HCT116 (cell line): Measurements from ENCODE around the gene MYEOV. TPM values are rescaled to one million over a fixed set of nuclear protein-coding genes. Genes with fewer than 3 reads are reported as not detected.

Source experiments
- ATAC-seq: fragments of 200-7000 bp; cut with Tn5 transposase; 2 replicates; pipeline ENCODE4 v1.9.1; 2020; ENCODE audit warnings: mild to moderate bottlenecking, moderate library complexity
- BruUV-seq: library from RNA; stranded (reverse); fragments of 400-500 nt; replicated peaks from 2 replicates; lab custom pipeline; 2021; lab: Mats Ljungman, UMichigan
- CTCF ChIA-PET: fragments of 300-600 bp; sonication (Branson Sonifier 250); formaldehyde crosslinking; loops from one replicate; lab custom pipeline; 2021; ENCODE audit warnings: antibody characterized with exemption; lab: Charles Lee
- POLR2A ChIA-PET: fragments of 300-600, 350-600 bp; sonication (Branson Sonifier 250); formaldehyde crosslinking; loops from one replicate; lab custom pipeline; 2021; ENCODE audit warnings: antibody characterized with exemption; lab: Charles Lee
- RAD21 ChIA-PET, 2 experiments: fragments of 300-600 bp; sonication (Branson Sonifier 250); formaldehyde crosslinking; loops; one replicate each; lab custom pipeline; 2023; ENCODE audit warnings: low total read pairs in 2 of 2; ENCODE audit not compliant: uncharacterized antibody in 2 of 2, unreplicated experiment in 2 of 2, low non-redundant PET in 1 of 2; lab: Charles Lee
- DNase-seq: peaks from one replicate; pipeline ENCODE4 v3.0.0-alpha.2; 2010; ENCODE audit warnings: low read depth, low spot score
- H2AFZ ChIP-seq: fragments of 200-600 bp; shearing (Covaris generic), sonication (generic); 2 replicates; pipeline ENCODE4 v1.6.1; 2017; ENCODE audit warnings: low read depth, mixed run types, mixed read lengths, antibody characterized with exemption, low read length; ENCODE audit not compliant: poor library complexity, severe bottlenecking
- H3K27ac ChIP-seq: 2 replicates; pipeline ENCODE4 v1.5.1; 2012; ENCODE audit warnings: low read depth, low read length
- H3K27me3 ChIP-seq: fragments of 200-600 bp; sonication (generic); 2 replicates; pipeline ENCODE4 v1.6.1; 2016; ENCODE audit warnings: mixed run types, low read length, mixed read lengths; ENCODE audit not compliant: insufficient read depth
- H3K36me3 ChIP-seq, 2 experiments: fragments of 200-500 bp in 1 of 2; fragments of 200-600 bp in 1 of 2; sonication (Bioruptor generic) in 1 of 2; sonication (generic) in 1 of 2; 2 replicates each; pipeline versions ENCODE4 v1.5.1 to v1.6.1; 2014 to 2016; ENCODE audit warnings: low read length in 2 of 2, inconsistent platforms in 1 of 2, mixed read lengths in 1 of 2, mixed run types in 1 of 2; ENCODE audit not compliant: insufficient read depth in 2 of 2, control insufficient read depth in 1 of 2
- H3K4me1 ChIP-seq, 2 experiments: fragments of 200-600 bp in 1 of 2; sonication (generic) in 1 of 2; 2 replicates each; pipeline versions ENCODE4 v1.5.1 to v1.6.1; 2012 to 2017; ENCODE audit warnings: low read length in 2 of 2, inconsistent platforms in 1 of 2, mild to moderate bottlenecking in 1 of 2, mixed read lengths in 1 of 2, mixed run types in 1 of 2, moderate library complexity in 1 of 2; ENCODE audit not compliant: insufficient read depth in 2 of 2, control insufficient read depth in 1 of 2
- H3K4me2 ChIP-seq: fragments of 200-600 bp; sonication (generic); 2 replicates; pipeline ENCODE4 v1.6.1; 2017; ENCODE audit warnings: mixed run types, low read length, mixed read lengths
- H3K4me3 ChIP-seq, 2 experiments: fragments of 200-600 bp in 1 of 2; sonication (generic) in 1 of 2; replicated peaks in 1 of 2; 2 replicates each; pipeline ENCODE4 v1.5.1; 2011 to 2016; ENCODE audit warnings: low read length in 2 of 2, control low read depth in 1 of 2, low read depth in 1 of 2, mild to moderate bottlenecking in 1 of 2, mixed read lengths in 1 of 2, mixed run types in 1 of 2
- H3K79me2 ChIP-seq: fragments of 200-600 bp; sonication (generic); 2 replicates; pipeline ENCODE4 v1.6.1; 2017; ENCODE audit warnings: mild to moderate bottlenecking, mixed run types, low read length, moderate library complexity, mixed read lengths; ENCODE audit not compliant: insufficient read depth
- H3K9ac ChIP-seq: fragments of 200-600 bp; sonication (generic); 2 replicates; pipeline ENCODE4 v1.6.1; 2016; ENCODE audit warnings: low read length, mixed read lengths
- H3K9me2 ChIP-seq: fragments of 200-600 bp; sonication (generic), shearing (Covaris generic); 2 replicates; pipeline ENCODE4 v1.6.1; 2017; ENCODE audit warnings: mixed run types, mild to moderate bottlenecking, moderate library complexity; ENCODE audit not compliant: insufficient read depth
- H3K9me3 ChIP-seq, 2 experiments: fragments of 200-500 bp in 1 of 2; fragments of 200-600 bp in 1 of 2; sonication (Bioruptor generic) in 1 of 2; sonication (generic) in 1 of 2; 2 replicates each; pipeline ENCODE4 v1.6.1; 2014 to 2017; ENCODE audit warnings: low read length in 2 of 2, mixed read lengths in 2 of 2, inconsistent platforms in 1 of 2, low read depth in 1 of 2, mild to moderate bottlenecking in 1 of 2, mixed run types in 1 of 2, moderate library complexity in 1 of 2; ENCODE audit not compliant: control insufficient read depth in 1 of 2, insufficient read depth in 1 of 2
- H4K20me1 ChIP-seq: fragments of 200-600 bp; sonication (generic), shearing (Covaris generic); 2 replicates; pipeline ENCODE4 v1.6.1; 2017; ENCODE audit warnings: mixed run types, mild to moderate bottlenecking, moderate library complexity; ENCODE audit not compliant: insufficient read depth
- CEBPB ChIP-seq: IDR thresholded peaks from 2 replicates; pipeline ENCODE4 v1.6.1; 2012; ENCODE audit warnings: low read depth
- JUND ChIP-seq: IDR thresholded peaks from 2 replicates; pipeline ENCODE4 v1.6.1; 2012
- SIN3A ChIP-seq: IDR thresholded peaks from 2 replicates; pipeline ENCODE4 v1.6.1; 2012; ENCODE audit warnings: low read depth
- SP1 ChIP-seq: IDR thresholded peaks from 2 replicates; pipeline ENCODE4 v1.6.1; 2012; ENCODE audit warnings: low read depth
- SRF ChIP-seq: IDR thresholded peaks from 2 replicates; pipeline ENCODE4 v1.6.1; 2012; ENCODE audit warnings: low read depth
- TCF7L2 ChIP-seq: IDR thresholded peaks from 2 replicates; pipeline ENCODE4 v1.7.0; 2011; ENCODE audit warnings: borderline replicate concordance, inconsistent platforms; ENCODE audit not compliant: insufficient read depth, insufficient read length; ENCODE audit errors: extremely low read depth
- YY1 ChIP-seq: IDR thresholded peaks from 2 replicates; pipeline ENCODE4 v1.6.1; 2011; ENCODE audit warnings: low read length, low read depth, moderate library complexity, mild to moderate bottlenecking; ENCODE audit not compliant: insufficient replicate concordance; ENCODE audit errors: extremely low read depth
- ZNF274 ChIP-seq: fragments of 200-500 bp; sonication (Bioruptor generic); IDR thresholded peaks from 2 replicates; pipeline ENCODE4 v1.6.1; 2014; ENCODE audit warnings: mild to moderate bottlenecking, low read depth, low read length, inconsistent platforms
- intact Hi-C: fragments of 100-400 bp; cut with micrococcal nuclease; formaldehyde crosslinking; loops from 2 replicates; pipeline ENCODE4 v1.10.0; 2022
- total RNA-seq: library from RNA; stranded (reverse); gene quantifications from one replicate; pipeline ENCODE4 v1.2.1, GENCODE V29; 2021; ENCODE audit not compliant: unreplicated experiment
- TF ChIP-seq, protein P1 (sequence below): IDR thresholded peaks from 2 replicates; pipeline ENCODE4 v1.6.1; 2012

Gene MYEOV
- total RNA-seq, 1 experiment from 2014 or later: 135 TPM

DNA sequence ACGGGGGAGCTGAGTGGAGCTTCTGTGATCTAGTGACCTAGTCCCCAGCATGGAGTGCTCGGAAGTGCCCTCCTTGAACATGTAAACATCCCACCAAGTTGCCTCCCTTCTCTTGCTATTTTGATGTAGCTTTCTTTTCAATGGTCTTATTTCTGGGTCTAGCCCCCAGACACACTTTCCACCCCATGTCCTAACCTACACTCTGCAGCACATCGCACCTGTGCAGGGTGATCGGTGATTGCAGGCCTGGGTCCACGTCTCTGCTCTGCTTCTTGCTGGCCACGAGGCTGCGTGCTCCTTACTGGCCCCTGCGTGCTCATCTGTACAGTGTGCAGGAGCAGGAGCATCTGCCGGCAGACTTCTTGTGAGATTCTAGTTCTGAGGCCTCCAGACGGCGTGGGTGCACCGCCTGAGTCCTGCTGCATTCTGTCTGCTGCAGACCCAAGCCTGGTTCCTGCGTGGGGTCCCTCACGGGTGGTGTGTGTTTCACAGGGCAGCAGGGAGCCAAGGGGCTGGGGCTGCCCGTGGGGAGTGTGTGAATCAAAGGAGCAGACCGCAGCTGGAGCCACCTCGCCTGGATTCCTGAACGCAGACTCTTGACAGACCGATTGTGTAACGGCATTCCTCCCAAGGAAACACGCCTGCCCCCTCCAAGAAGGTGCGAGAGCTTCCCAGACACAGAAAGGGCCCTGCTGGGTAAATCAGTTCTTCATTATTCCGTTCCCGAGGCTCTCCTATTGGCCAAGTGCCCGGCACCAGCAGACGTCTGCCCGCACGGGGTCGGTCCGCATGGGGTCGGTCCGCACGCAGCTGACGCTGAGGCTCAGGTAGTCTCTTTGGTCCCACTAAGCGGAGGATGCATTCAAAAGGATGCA lies 44.4 kb upstream of the MYEOV start:
- no peaks in the 10 kb centered on the region for H4K20me1 ChIP-seq
- H3K9me2 ChIP-seq: no peaks in the 10 kb centered on the region
- RAD21 ChIA-PET: no interaction called here
- H3K27me3 ChIP-seq: no peaks in the 10 kb centered on the region
- TF ChIP-seq JUND: no peak
- no peak for TF ChIP-seq SIN3A
- TF ChIP-seq CEBPB: no peak
- no peak for TF ChIP-seq SP1
- TF ChIP-seq SRF: no peak
- no peak for TF ChIP-seq TCF7L2
- TF ChIP-seq, all 23 proteins: peak for 0
- H3K4me2 ChIP-seq: no peak overlapping the region
- H3K4me3 ChIP-seq: no peak overlapping the region
- no peaks in the 10 kb centered on the region for H3K79me2 ChIP-seq
- peaks cover 0 to 17% of the 10 kb centered on the region in 2 experiments; a peak in 1 of 4 replicates for H3K9me3 ChIP-seq
- BruUV-seq: no TSS peak
- ChIA-PET CTCF (no interaction called here), POLR2A (no interaction called here)
- no peak for DNase-seq
- H3K9ac ChIP-seq: no peak overlapping the region
- peaks cover 0 to 10% of the 10 kb centered on the region in 2 experiments; a peak in 2 of 4 replicates for H3K4me1 ChIP-seq
- ATAC-seq: no peak
- no peaks in the 10 kb centered on the region for H3K36me3 ChIP-seq
- no peak overlapping the region for H3K27ac ChIP-seq
- intact Hi-C loops: no loop called here
- H2AFZ ChIP-seq: no peak overlapping the region

DNA sequence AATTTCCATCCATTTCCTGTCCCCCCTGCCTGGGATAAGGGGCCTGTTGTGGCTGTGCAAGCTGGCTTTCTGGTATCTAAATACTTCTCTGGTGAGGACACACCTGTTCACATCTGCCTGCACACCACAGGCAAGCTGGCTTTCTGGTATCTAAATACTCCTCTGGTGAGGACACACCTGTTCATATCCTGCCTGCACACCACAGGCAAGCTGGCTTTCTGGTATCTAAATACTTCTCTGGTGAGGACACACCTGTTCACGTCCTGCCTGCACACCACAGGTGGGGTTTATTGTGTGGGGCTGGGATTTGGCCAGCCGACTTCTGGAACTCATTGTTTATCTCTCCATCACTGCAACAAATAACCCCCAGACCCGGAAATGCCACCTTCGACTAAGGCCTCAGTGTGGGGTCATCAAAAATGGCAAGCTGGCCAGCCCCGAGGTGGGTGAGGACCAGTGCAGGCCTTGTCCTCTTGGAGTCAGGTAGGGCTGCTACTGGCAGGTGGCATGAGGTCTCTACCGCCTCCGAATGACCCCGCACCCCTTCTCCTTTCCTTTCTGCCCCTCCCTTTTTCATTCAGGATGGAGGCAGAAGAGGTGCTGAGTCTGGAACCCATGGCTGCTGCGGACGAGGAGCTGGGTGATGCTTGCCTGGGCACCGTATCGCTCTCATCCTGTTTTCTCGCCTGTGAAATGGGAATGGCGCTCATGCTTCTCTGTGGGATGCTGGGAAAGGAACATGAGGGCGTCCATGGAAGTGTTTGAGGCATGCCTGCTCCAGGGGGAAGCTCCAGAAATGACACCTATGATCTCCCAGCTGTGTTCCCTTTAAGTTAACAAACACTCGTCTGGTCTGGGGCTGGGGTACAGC lies 43.5 kb upstream of the MYEOV start:
- H3K9ac ChIP-seq: no peak overlapping the region
- H3K4me2 ChIP-seq: no peak overlapping the region
- H3K27me3 ChIP-seq: no peaks in the 10 kb centered on the region
- H4K20me1 ChIP-seq: no peaks in the 10 kb centered on the region
- H3K27ac ChIP-seq: no peak overlapping the region
- H3K4me3 ChIP-seq: no peak overlapping the region
- ChIA-PET RAD21 (no interaction called here), CTCF (no interaction called here), POLR2A (no interaction called here)
- H3K4me1 ChIP-seq: peaks cover 0 to 10% of the 10 kb centered on the region in 2 experiments; a peak in 2 of 4 replicates
- H3K36me3 ChIP-seq: no peaks in the 10 kb centered on the region
- no peak for TF ChIP-seq ZNF274
- TF ChIP-seq SIN3A: no peak
- no peak for TF ChIP-seq YY1
- TF ChIP-seq, protein P1, sequence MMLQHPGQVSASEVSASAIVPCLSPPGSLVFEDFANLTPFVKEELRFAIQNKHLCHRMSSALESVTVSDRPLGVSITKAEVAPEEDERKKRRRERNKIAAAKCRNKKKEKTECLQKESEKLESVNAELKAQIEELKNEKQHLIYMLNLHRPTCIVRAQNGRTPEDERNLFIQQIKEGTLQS: no peak
- no peak overlapping the region for H2AFZ ChIP-seq
- no peak for DNase-seq
- no TSS peak for BruUV-seq
- intact Hi-C loops: no loop called here
- ATAC-seq: no peak
- no peaks in the 10 kb centered on the region for H3K79me2 ChIP-seq
- H3K9me3 ChIP-seq: peaks cover 0 to 17% of the 10 kb centered on the region in 2 experiments; a peak in 1 of 4 replicates
- H3K9me2 ChIP-seq: no peaks in the 10 kb centered on the region
